ENCODE results near the gene FNDC3B. TPM values are rescaled to one million over a fixed set of nuclear protein-coding genes. Genes with fewer than 3 reads are reported as not detected.

FNDC3B gene
- polyA plus RNA-seq, 2 of the 4 experiments (the other 2 are of a cell fraction) = 29.5 to 33.6 TPM

GRCh38 chr3:172218350-172219323, 179.3 kb downstream of the FNDC3B start:
- CTCF ChIA-PET = interaction anchor here (1.7 kb wide), 1 partner anchor 81 kb away, joined by 4 read pairs; no protein-coding TSS in a partner anchor
- H3K4me1 ChIP-seq = peaks cover 98% of the 10 kb centered on the region
- H3K27ac ChIP-seq = peak overlapping the region; percentile 66 to 76
- FAIRE-seq (no peak), DNase-seq (ENCODE audit: low read depth in 1 of 2, low spot score in 1 of 2) (no peak), ATAC-seq (peak; percentile 30 to 59; a peak in 3 of 6 replicates)
- TF ChIP-seq GATA3 (IDR thresholded peaks at IDR 0.05; ENCODE audit: borderline replicate concordance) (0 out of 2 replicates have a peak, but pooled peaks have one; percentile 38), POLR2A (IDR thresholded peaks at IDR 0.05; ENCODE audit: low read length) (no peak)
- 54% methylated on average over 5 of the region's 5 CpGs for whole genome bisulfite sequencing (ENCODE audit: missing lambda C conversion rate)
- H3K4me2 ChIP-seq = peak overlapping the region; percentile 51
- H3K4me3 ChIP-seq = peak overlapping the region; percentile 13; the same call in 1 of the 3 replicates
- H3K9me3 ChIP-seq = no peaks in the 10 kb centered on the region
- POLR2A ChIA-PET = interaction anchor here (0.6 kb wide), 1 partner anchor 146 kb away, joined by 3 read pairs; no protein-coding TSS in a partner anchor

- FAIRE-seq (no peak), ATAC-seq (no peak), DNase-seq (ENCODE audit: low read depth in 1 of 2, low spot score in 1 of 2) (no peak)
- CTCF ChIA-PET = no interaction called here
- Histone ChIP-seq H3K9me3 (no peaks in the 10 kb centered on the region), H3K4me1 (peaks cover 98% of the 10 kb centered on the region), H3K27ac (peak overlapping the region; percentile 66 to 76; a peak in 5 of 6 replicates), H3K4me2 (peak overlapping the region; percentile 51), H3K4me3 (no peak overlapping the region)
- TF ChIP-seq SMC3 (IDR thresholded peaks at IDR 0.05) (no peak), MAZ (IDR thresholded peaks at IDR 0.05; ENCODE audit: borderline replicate concordance, low read depth, low read length) (no peak), KDM1A (IDR thresholded peaks at IDR 0.05; ENCODE audit: low read depth) (no peak), NFE2L2 (conservative IDR thresholded peaks at IDR 0.05; ENCODE audit: low read length) (no peak), ZC3H11A (IDR thresholded peaks at IDR 0.05) (no peak), CEBPB (IDR thresholded peaks at IDR 0.05) (no peak)
- POLR2A ChIA-PET = no interaction called here
Measured at GRCh38 chr3:172219750-172220149, 180.4 kb downstream of the FNDC3B start.

GRCh38 chr3:172221547-172221946, 182.2 kb downstream of the FNDC3B start:
- H3K27ac ChIP-seq = peak overlapping the region; percentile 51 to 68
- WGBS (ENCODE audit: missing lambda C conversion rate) = 51% methylated on average over 2 of the region's 2 CpGs
- CTCF ChIA-PET = no interaction called here
- DNase-seq (ENCODE audit: low read depth in 1 of 2, low spot score in 1 of 2) = no peak
- H3K9me3 ChIP-seq = no peaks in the 10 kb centered on the region
- FAIRE-seq = no peak
- peak overlapping the region; percentile 52 for H3K4me2 ChIP-seq
- ATAC-seq = 0 out of 6 replicates have a peak, but pooled peaks of 1 of the 2 experiments have one; percentile 17
- TF ChIP-seq CEBPB (IDR thresholded peaks at IDR 0.05) (peak; percentile 21 to 47; a peak in 1 of 4 replicates), NR3C1 (IDR thresholded peaks at IDR 0.05) (no peak), JUNB (IDR thresholded peaks at IDR 0.05) (peak; percentile 32; the same call in 1 of the 2 replicates), RFX5 (IDR thresholded peaks at IDR 0.05) (no peak), BCL3 (IDR thresholded peaks at IDR 0.05) (no peak), GATA3 (IDR thresholded peaks at IDR 0.05; ENCODE audit: borderline replicate concordance) (peak; percentile 10; the same call in 1 of the 2 replicates), KDM1A (IDR thresholded peaks at IDR 0.05; ENCODE audit: low read depth) (no peak), FOSB (CRISPR knock-in tag; IDR thresholded peaks at IDR 0.05) (no peak), ZSCAN20 (CRISPR knock-in tag; IDR thresholded peaks at IDR 0.05) (no peak), FOSL2 (IDR thresholded peaks at IDR 0.05) (no peak), FOSL2 (CRISPR knock-in tag; IDR thresholded peaks at IDR 0.05) (peak; percentile 52)
- no peak overlapping the region for H3K4me3 ChIP-seq
- H3K4me1 ChIP-seq = peaks cover 92% of the 10 kb centered on the region
- POLR2A ChIA-PET = no interaction called here

GRCh38 chr3:172222478-172223071, 183.2 kb downstream of the FNDC3B start:
- TF ChIP-seq CEBPB (IDR thresholded peaks at IDR 0.05) (no peak), HEYL (CRISPR knock-in tag; IDR thresholded peaks at IDR 0.05) (no peak), BHLHE40 (IDR thresholded peaks at IDR 0.05; ENCODE audit: low read depth, low read length) (no peak), ZNF302 (CRISPR knock-in tag; IDR thresholded peaks at IDR 0.05) (no peak), REST (IDR thresholded peaks at IDR 0.05) (no peak), HES2 (IDR thresholded peaks at IDR 0.05) (no peak), HDAC2 (IDR thresholded peaks at IDR 0.05) (no peak), PHF8 (IDR thresholded peaks at IDR 0.05; ENCODE audit: borderline replicate concordance, low read depth) (no peak), CBX8 (IDR thresholded peaks at IDR 0.05) (no peak), HOXB5 (CRISPR knock-in tag; IDR thresholded peaks at IDR 0.05) (no peak), POLR2A (IDR thresholded peaks at IDR 0.05; ENCODE audit: low read length) (no peak)
- 77% methylated on average over 10 of the region's 10 CpGs for WGBS (ENCODE audit: missing lambda C conversion rate)
- no peak for ATAC-seq
- no peak for FAIRE-seq
- POLR2A ChIA-PET = no interaction called here
- no peak overlapping the region for H3K4me3 ChIP-seq
- H3K9me3 ChIP-seq = no peaks in the 10 kb centered on the region
- CTCF ChIA-PET = no interaction called here
- H3K4me1 ChIP-seq = peaks cover 82% of the 10 kb centered on the region
- no peak overlapping the region; the same call in 2 of the 3 replicates for H3K4me2 ChIP-seq
- no peak for DNase-seq (ENCODE audit: low read depth in 1 of 2, low spot score in 1 of 2)
- peak overlapping the region; percentile 30 to 71; a peak in 4 of 6 replicates for H3K27ac ChIP-seq

Measured in A549 (cell line).